Measurements from ENCODE around the gene IRF7. TPM values are rescaled to one million over a fixed set of nuclear protein-coding genes. Genes with fewer than 3 reads are reported as not detected.

Gene IRF7
- total RNA-seq, 1 experiment from 2014 or later = 329 TPM

DNA sequence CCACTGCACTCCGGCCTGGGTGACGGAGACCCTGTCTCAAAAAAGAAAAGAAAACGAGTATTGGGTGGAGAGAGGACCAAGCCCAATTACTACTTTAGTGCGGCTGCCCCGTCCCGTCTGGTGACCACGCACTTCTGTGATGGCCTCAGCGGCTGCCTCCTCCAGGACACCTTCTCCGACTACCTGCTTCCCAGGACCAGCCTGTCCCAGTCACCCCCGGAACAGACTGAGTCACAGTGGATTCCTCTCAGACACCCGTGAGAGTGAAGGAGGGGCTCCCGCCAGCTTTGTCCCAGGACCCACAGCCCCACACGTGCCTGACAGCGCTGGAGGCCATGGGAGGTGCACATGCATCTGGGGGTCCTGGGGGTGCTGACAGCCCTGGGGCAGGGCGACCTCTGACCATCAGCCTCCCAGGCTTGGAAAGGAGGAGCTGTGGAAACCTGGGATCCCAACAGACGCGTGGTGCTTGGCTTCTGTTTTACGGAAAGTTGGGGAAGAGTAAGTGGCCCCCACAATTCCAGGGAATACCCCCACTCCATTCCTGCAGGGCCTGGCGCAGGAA, 26.1 kb upstream of the IRF7 start:
- no peak for DNase-seq (ENCODE audit: low spot score)

DNA sequence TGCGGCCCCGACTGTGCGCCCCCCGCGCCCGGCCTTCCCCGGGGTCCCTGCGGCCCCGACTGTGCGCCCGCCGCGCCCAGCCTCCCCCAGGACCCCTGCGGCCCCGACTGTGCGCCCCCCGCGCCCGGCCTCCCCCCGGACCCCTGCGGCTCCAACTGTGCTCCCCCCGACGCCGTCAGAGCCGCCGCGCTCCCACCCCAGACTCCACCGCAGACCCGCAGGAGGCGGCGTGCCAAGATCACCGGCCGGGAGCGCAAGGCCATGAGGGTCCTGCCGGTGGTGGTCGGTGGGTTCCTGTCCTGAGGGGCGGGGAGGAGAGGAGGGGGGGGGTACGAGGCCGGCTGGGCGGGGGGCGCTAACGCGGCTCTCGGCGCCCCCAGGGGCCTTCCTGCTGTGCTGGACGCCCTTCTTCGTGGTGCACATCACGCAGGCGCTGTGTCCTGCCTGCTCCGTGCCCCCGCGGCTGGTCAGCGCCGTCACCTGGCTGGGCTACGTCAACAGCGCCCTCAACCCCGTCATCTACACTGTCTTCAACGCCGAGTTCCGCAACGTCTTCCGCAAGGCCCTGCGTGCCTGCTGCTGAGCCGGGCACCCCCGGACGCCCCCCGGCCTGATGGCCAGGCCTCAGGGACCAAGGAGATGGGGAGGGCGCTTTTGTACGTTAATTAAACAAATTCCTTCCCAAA, 24.4 kb upstream of the IRF7 start:
- DNase-seq (ENCODE audit: low spot score) = no peak

DNA sequence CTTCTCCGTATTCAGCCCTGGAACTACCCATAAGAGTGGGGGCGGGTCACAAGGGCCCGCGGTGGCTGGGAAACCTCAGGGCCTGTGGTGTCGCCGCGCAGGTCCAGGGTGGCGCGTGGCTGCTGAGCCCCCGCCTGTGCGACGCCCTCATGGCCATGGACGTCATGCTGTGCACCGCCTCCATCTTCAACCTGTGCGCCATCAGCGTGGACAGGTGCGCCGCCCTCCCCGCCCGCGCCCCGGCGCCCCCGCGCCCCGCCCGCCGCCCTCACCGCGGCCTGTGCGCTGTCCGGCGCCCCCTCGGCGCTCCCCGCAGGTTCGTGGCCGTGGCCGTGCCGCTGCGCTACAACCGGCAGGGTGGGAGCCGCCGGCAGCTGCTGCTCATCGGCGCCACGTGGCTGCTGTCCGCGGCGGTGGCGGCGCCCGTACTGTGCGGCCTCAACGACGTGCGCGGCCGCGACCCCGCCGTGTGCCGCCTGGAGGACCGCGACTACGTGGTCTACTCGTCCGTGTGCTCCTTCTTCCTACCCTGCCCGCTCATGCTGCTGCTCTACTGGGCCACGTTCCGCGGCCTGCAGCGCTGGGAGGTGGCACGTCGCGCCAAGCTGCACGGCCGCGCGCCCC, 23.7 kb upstream of the IRF7 start:
- DNase-seq (ENCODE audit: low spot score) = no peak

DNA sequence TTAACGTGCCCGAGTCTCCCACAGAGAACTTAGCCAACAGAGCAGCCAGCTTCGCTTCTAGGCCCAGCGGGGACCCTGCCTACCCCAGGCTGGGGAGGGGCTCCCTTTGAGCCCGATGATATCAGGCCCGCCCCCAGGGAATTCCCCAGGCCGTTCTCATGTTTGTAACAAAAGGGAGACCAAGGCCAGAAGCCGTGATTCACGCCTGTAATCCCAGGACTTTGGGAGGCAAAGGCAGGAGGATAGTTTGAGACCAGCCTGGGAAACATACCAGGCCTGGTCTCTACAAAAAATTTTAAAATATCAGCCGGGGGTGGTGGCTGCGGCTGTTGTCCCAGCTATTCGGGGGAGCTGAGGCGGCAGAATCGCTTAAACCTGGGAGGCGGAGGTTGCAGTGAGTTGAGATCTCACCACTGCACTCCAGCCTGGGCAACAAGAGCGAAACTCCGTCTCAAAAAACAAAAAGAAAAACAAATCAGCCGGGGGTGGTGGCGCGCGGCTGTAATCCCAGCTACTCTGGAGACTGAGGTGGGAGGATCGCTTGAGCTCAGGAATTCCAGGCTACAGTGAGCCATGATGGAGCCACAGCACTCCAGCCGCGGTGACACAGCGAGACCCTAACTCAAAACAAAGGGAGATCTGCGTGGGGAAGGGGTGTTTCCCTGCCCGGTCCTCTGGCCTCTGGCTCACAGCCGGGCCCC, 23.0 kb upstream of the IRF7 start:
- DNase-seq (ENCODE audit: low spot score) = no peak

DNA sequence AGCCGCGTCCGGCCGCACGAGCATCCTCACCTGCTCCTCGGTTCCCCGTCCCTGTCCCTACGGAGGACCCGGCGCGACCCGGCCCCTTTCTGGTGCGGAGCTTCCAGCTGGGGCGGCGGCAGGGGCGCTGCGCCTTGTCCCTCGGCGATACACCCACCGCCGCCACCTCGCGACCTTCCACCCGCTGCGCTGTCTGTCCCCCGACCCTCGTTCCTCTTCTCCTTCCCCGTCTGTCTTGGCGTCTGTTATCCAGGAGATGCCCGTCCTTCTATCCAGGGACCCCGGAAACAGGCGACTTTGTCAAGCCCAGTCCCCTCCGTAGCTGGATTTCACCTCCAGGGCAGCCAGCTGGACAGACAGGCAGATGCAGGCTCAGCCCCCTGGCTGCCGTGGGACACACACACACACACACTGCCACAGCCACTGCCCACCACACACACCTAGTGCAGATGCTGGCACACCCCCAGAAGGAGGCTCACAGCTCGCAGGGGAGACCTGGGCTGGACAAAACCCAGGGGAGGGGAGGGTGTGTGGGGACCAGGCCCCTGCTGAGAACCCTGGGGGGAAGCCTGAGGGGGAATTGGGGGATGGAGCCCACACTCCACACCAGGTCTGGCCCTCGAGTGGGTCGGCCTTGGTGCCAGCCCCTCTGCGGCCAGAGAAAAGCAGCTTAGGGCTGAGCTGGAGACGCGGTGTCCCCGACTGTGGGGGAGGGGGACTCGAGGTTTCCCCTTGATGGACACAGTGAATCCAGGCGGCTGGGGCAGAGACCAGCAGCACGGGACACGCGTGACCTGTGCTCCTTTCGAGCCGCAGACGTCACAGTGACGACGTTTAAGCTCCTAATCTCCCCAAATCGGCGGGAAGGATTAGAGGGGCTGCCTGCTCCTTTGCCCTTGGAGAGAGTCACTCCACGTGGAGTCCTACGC, 22.1 kb upstream of the IRF7 start:
- DNase-seq (ENCODE audit: low spot score) = no peak

DNA sequence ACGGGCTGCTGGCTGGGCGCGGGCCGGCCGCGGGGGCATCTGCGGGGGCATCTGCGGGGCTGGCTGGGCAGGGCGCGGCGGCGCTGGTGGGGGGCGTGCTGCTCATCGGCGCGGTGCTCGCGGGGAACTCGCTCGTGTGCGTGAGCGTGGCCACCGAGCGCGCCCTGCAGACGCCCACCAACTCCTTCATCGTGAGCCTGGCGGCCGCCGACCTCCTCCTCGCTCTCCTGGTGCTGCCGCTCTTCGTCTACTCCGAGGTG, 21.5 kb upstream of the IRF7 start:
- no peak for DNase-seq (ENCODE audit: low spot score)

DNA sequence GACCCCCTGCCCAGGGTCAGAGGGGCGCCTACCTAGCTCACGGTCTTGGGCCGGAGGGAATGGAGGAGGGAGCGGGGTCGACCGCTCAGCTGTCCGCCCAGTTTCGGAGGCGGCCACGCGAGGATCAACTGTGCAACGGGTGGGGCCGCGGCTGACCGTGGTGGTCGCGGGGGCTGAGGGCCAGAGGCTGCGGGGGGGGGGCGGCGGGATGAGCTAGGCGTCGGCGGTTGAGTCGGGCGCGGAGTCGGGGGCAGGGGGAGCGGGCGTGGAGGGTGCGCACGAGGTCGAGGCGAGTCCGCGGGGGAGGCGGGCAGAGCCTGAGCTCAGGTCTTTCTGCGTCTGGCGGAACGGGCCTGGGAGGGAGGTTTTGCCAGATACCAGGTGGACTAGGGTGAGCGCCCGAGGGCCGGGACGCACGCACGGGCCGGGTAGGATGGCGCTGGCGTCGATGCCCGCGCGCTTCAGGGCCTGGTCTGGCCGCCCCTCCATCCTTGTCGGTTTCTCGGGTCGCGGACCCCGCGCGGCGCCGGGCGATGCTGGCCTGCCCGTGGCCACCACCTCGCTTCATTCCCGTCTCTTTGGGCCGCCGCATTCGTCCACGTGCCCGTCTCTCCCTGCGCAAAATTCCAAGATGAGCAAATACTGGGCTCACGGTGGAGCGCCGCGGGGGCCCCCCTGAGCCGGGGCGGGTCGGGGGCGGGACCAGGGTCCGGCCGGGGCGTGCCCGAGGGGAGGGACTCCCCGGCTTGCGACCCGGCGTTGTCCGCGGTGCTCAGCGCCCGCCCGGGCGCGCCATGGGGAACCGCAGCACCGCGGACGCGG, 21.0 kb upstream of the IRF7 start, which contains the start of gene DRD4:
DRD4 (plus strand) TSS at position 759 of the 822 bp plus-strand sequence; CDS start at position 795, 36 bp downstream.
- no peak for DNase-seq (ENCODE audit: low spot score)

DNA sequence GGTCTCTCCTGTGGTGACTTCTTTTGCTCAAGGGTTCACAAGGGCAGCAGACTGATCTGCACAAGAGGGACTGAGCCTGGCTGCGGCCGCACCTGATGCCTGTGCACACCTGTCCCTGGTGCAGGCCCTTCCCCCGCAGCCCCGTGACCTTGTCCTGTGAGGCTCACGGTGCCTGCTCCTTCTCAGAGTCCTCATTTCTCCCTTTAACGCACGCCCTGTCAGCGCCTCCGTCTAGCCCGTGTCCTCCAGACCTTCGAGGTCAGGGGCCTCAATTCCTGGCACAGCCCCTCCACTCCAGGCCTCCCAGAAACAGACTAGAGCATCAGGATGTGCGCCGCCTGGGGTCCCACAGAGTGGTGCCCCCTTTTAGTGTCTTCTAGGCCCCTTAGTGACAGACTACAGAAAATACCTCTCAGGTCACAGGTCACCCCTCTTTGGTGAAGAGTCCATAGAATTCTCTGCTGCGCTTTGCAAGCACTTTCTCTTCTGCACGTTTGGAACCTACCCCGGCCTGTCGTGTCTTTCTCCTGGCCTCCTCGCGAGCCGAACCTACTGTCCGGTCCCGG, 20.3 kb upstream of the IRF7 start:
- DNase-seq (ENCODE audit: low spot score) = no peak

DNA sequence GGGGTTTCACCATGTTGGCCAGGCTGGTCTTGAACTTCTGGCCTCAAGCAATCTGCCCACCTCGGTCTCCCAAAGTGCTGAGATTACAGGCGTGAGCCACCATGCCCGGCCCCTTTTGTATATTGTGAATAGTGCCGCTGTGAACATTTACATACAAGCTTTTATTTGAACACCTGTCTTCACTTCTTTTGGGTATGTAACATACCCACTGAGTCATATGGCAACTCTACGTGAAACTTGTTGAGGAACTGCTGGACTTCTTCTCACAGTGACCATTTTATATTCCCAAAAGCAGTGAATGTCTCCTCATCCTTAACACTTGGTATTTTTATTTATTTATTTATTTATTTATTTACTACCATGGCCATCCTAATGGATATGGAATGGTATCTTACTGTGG, 15.1 kb upstream of the IRF7 start:
- no peak for DNase-seq (ENCODE audit: low spot score)

DNA sequence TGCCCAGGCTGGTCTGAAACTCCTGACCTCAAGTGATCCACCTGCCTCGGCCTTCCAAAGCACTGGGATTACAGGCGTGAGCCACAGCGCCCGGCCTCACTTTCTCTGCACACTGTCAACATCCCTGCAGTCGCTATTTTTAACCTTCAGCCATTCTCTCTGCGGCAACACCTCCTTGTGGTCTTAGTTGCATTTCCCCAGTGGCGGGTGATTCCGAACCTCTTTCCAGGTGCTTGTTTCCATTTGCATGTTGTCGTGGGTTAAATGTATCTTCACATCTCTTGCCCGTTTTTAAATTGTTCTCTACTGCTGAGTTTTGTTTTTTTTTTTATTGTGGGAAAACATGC, 13.5 kb upstream of the IRF7 start:
- DNase-seq (ENCODE audit: low spot score) = no peak

DNA sequence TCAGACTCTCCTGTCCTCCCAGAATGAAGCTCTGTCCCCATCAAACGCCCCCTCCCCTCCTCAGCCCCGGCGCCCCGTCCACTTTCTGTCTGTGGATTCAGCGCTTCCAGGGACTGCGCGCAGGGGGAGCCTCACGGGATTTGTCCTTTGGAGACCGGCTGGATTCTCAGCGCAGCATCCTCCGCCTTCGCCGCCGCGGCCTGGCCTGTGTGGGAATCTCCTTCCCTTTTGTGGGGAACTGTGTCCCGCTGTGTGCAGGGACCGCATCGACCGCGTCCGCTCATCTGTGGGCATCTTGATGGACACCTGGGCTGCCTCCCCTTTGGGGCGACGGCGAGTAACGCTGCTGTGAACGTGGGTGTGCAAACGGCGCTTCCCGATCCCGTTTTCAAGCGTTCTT, 12.3 kb upstream of the IRF7 start:
- DNase-seq (ENCODE audit: low spot score) = no peak

DNA sequence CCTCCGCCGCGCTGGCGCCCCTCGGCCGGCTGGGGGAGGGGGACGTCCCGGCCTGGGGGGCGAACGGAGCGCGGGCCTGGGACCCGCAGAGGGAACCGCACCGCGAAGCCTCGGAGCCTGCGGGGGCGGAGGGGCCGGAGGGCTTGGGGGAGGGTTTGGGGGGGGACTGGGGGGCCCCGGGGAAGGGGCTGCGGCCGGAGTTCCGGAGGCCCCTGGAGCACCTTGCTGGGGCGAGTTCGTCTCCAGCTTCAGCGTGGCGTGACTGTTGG, 11.5 kb upstream of the IRF7 start:
- no peak for DNase-seq (ENCODE audit: low spot score)

DNA sequence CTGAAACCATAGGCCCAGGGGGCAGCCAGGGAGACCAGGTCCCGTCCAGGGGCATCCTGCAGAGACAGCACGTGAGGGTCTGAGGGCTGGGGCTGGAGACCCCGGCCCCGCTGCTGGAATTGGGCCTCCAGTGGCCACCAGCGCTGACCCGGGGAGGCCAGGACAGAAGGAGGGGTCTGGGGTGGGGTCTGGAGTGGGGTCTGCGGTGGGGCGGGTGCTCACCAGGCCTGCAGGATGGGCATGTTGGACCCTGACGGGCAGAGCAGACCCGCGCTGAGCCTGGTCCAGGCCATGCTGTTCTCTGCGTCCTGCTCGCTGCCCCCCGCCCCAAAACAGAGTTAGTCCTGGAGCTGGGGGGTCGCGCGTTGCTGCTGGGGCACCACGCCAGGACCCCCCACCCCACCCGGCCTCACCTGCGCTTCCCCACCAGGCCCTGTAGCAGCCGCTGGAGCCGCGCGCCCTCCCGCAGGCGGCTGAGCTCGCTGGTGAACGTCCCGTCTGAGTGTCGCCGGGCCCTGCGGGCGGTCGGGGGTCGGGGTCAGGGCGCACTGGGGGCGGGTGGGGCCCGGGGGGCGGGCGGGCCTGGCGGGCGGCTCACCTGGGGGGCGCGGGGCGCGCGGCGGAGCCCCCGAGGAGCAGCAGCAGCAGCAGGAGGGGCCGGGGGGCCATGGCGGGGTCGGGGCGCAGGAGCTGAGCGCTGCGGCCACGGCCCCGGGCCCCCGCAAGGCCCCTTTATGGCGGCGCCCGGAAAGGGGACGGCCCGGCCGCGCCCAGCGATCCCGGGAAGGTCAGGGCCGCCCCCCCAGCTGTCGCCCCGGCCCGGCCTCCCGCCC, 10.9 kb upstream of the IRF7 start, which contains the start of gene SCT:
SCT (minus strand) TSS at position 707 of the 833 bp plus-strand sequence; CDS start at position 669, 38 bp downstream.
- DNase-seq (ENCODE audit: low spot score) = no peak

DNA sequence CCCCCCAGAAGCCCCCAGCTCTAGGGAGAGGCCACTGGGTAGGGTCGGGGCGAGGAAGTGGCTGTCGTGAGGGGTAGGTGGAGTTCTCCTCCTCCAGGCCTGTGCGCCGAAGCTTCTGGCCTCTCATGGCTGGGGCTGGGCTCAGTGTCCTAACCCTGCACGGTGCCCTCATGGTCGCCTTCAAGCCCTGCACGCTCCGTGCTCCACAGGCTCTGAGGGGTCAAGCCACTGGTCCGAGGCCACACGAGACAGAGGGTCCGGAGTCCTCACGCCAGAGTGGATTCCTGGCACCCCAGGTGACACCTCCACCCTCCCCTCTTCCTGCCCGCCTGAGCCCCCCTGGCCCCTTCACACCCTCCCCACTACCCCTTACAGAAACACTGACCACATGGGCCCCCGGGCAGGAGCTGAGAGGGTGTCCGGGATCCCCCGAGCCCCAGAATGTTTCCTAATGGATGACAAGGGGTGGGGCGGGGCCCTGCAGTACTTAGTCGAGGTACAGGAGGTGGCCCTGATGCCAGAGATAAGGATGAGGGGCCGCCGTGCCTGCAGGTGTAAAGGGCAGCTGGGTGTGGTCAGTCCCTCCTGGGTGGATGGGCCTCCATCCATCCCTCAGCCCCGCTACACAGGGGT, 10.0 kb upstream of the IRF7 start:
- no peak for DNase-seq (ENCODE audit: low spot score)

DNA sequence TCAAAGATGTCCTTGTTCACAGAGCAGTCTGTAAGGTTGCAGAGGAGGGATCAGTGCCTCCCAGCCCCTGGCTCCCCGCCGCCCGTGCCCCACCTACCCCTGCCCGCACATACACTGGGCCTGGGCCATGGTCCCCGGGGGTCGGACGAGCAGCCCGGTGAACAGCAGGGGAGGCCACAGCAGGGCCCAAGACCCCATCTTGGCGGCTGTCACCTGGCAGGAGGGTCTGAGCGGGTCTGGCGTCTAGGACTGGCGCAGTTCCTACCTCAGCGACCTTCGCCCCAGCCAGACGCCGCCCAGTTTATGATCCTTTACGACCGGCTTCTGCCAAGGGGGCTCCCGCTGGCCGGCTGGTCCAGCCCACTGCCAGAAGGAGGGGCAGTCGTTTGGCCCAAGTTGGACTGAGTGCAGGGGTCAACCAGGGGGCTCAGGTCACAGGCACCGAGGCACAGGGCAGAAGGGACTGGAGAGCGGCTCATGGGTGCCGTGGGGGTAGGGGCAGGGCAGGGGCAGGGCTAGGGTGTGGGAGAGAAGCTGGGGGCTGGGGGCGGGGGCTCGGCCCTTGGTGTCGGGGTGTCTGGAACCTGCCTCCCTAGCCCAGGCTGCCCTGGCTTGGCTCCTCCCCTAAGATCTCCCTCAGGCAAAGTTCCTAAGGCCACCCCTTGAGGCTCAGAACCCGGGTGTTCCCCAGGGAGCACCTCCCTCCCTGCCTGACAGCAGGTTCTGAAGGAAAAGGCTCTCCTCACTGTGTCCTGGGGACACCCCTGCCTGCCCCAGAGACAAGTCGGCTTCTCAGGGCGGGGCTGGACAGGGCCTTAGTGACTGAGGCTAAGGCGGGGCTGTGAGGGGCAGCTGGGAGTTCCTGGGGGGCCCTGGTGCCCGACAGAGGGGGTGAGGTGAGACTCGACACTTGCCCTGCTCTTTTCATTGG, 9.2 kb upstream of the IRF7 start, which contains the start of gene CDHR5:
CDHR5 (minus strand) TSS at position 251 of the 931 bp plus-strand sequence; CDS start at position 198, 53 bp downstream.
- peak; percentile 78 for DNase-seq (ENCODE audit: low spot score)

DNA sequence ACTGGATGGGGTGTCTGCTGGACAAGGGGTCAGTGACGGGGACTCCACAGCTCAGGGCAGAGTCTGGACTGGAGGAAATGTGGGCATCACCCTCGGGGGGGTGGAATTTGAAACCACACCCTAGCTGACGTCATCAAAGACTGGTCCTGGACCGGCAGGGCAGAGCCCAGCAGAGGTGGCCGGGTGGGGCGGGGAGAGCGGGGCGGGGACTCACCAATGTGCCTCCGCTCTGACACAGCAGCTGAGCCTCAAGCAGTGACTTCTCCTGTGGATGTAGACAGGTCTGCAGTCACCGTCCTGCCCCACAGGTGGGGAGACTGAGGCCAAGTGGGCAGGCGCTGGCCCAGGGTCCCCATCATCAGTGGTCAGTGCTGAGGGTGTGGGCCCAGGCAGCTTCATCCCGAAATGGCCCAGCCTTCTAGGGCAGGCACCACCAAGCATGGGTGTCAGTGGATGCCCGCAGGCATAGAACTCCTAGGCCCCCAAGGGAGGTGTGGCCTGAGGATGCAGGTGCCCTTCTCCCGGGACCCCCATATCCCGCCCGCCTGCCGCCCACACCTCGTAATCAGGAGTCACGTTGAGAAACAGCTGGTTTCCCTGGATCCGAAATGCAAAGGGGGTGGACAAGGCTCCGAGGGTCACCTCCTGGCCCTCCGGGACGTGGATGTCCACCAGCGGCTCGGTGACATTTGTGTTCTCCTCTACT, 8.4 kb upstream of the IRF7 start:
- peak; percentile 93 for DNase-seq (ENCODE audit: low spot score)

DNA sequence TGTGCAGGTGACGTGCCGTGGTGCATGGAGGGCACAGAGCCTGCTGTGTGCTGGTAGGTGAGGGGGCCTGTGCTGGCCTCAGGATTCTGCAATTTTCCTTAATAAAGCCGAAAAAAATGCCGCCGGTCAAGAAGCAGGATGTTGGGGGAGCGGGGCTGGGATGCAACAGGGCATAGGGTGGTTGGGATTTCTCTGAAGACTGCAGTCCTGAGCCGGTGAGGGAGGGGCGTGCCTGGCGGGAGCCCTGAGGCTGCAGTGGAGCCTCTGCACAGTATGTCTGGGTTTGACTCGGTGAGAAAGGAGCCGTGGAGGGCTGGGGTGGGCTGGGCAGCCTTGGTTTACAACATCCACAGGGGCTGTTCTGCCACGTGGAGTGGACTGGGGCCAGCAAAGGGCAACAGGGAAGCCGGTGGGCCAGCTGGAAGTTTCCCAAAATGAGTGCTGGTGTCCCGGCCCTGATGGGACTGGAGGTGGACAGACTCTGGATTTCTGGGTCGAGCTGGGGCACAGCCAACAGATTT, 7.7 kb upstream of the IRF7 start:
- DNase-seq (ENCODE audit: low spot score) = no peak

Measured in HT-29 (cell line).